Testis (tissue), 3 donors: ENCODE results near the gene HMGXB3. TPM values are rescaled to one million over a fixed set of nuclear protein-coding genes. Genes with fewer than 3 reads are reported as not detected.

ENCODE experiments used
- DNase-seq: peaks from one replicate; pipeline ENCODE4 v3.0.0-alpha.2; 2019
- H3K27ac ChIP-seq, 2 donors: fragments of 200-600 bp; sonication (generic); one replicate each; pipeline ENCODE4 v1.5.1; 2019
- H3K27me3 ChIP-seq: fragments of 200-600 bp; sonication (generic); one replicate; pipeline ENCODE4 v1.5.1; 2019
- H3K36me3 ChIP-seq: fragments of 200-600 bp; sonication (generic); one replicate; pipeline ENCODE4 v1.5.1; 2017; ENCODE audit warnings: low read depth; ENCODE audit errors: missing control alignments
- H3K4me1 ChIP-seq: fragments of 200-600 bp; sonication (generic); one replicate; pipeline ENCODE4 v1.5.1; 2019
- H3K4me3 ChIP-seq, 2 donors: fragments of 200-600 bp; sonication (generic); one replicate each; pipeline ENCODE4 v1.5.1; 2017 to 2019
- H3K9me3 ChIP-seq: fragments of 200-600 bp; sonication (generic); one replicate; pipeline ENCODE4 v1.5.1; 2017
- POLR2A ChIP-seq: fragments of 450-650 bp; IDR thresholded peaks from one replicate; pipeline ENCODE4 v1.6.1; 2017; ENCODE audit warnings: antibody characterized with exemption, mild to moderate bottlenecking, moderate library complexity
- WGBS, 2 donors: methylation state at CpG; one replicate each; pipeline ENCODE4 v1.1.5; 2018; 5-methylcytosine and 5-hydroxymethylcytosine counted together
- intact Hi-C: fragments of 100-400 bp; cut with DNase I; formaldehyde crosslinking; loops from one replicate; pipeline ENCODE4 v1.15.1; 2023; ENCODE audit warnings: low total_unique reads
- polyA plus RNA-seq: library from polyadenylated mRNA; stranded (reverse); fragments of 350-450 nt; fragmentation: Illumina TruSeq; extraction: RNeasy Lipid Tissue Mini Kit (QIAGEN cat#74804); gene quantifications from one replicate; pipeline ENCODE4 v1.2.3, GENCODE V29; 2014; ENCODE audit warnings: low read depth, low replicate concordance; ENCODE audit not compliant: insufficient read depth
- total RNA-seq, 2 donors: library from RNA; depleted of rRNA; stranded (reverse); fragments of >200 nt; gene quantifications; one replicate each; pipeline ENCODE4 v1.2.3, GENCODE V29; 2016
- TF ChIP-seq, protein P1 (sequence below), 3 experiments: fragments of 450-650 bp in 2 of 3; fragments of 200-600 bp in 1 of 3; sonication (generic) in 1 of 3; IDR thresholded peaks; one replicate each; pipeline ENCODE4 v1.5.1; 2016 to 2019; ENCODE audit warnings: antibody characterized with exemption in 3 of 3, mild to moderate bottlenecking in 2 of 3, moderate library complexity in 1 of 3

Gene HMGXB3
- total and polyA plus RNA-seq, 3 donors from 2014 or later, result 33.5 to 72.5 (median 63.6) TPM

DNA sequence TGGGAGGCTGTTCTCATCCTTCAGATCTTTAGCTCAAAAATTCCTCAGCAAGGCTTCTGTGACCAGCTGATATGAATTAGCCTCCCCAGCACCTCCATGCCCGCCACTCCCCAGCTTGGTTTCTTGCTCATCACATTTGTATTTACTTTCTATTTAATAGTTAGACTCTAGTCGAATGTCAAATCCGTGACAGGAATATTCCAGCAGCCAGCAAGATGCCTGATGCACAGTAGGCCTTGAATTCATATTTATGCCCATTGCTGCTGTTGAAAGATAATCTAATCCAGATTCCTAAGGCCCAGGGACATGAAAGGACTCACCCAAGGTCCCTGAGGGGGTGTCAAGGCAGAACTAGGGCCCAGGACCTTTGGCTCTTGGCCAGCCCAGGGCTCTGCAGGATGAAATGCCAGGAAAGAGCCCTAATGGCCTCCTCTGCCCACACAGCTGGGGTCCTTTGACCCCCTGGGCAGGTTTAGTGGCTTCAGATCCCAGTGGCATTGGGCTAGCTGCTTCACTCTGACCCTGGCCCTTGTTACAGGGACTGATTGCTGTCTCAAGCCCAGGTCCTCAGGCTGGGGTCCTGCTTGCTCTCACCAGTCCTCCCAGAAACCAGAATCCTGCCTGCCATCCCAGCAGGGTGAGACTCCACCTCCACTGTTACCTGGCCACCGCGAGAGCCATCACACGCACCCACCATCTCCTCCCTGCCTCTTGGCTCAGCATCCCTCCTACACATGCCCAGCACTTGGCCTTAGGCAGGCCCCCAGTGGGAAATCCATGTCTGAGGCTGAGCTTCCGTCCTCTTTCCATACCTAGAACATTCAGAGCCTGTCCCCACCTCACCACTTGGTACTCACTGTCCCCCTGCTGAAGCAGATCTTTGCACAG, 78.5 kb downstream of the HMGXB3 start:
- DNase-seq, result peak; percentile 10
- H3K27me3 ChIP-seq, result no peaks in the 10 kb centered on the region
- intact Hi-C loops, result no loop called here
- TF ChIP-seq, protein P1, sequence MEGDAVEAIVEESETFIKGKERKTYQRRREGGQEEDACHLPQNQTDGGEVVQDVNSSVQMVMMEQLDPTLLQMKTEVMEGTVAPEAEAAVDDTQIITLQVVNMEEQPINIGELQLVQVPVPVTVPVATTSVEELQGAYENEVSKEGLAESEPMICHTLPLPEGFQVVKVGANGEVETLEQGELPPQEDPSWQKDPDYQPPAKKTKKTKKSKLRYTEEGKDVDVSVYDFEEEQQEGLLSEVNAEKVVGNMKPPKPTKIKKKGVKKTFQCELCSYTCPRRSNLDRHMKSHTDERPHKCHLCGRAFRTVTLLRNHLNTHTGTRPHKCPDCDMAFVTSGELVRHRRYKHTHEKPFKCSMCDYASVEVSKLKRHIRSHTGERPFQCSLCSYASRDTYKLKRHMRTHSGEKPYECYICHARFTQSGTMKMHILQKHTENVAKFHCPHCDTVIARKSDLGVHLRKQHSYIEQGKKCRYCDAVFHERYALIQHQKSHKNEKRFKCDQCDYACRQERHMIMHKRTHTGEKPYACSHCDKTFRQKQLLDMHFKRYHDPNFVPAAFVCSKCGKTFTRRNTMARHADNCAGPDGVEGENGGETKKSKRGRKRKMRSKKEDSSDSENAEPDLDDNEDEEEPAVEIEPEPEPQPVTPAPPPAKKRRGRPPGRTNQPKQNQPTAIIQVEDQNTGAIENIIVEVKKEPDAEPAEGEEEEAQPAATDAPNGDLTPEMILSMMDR (IDR thresholded peaks at IDR 0.05), result no peak
- TF ChIP-seq POLR2A, result no peak
- 88 to 89% methylated on average over 7 of the region's 7 CpGs for WGBS, 2 donors
- no peak overlapping the region for H3K4me3 ChIP-seq
- no peaks in the 10 kb centered on the region for H3K9me3 ChIP-seq
- no peak overlapping the region for H3K27ac ChIP-seq
- no peaks in the 10 kb centered on the region for H3K36me3 ChIP-seq
- peaks cover 5% of the 10 kb centered on the region for H3K4me1 ChIP-seq

DNA sequence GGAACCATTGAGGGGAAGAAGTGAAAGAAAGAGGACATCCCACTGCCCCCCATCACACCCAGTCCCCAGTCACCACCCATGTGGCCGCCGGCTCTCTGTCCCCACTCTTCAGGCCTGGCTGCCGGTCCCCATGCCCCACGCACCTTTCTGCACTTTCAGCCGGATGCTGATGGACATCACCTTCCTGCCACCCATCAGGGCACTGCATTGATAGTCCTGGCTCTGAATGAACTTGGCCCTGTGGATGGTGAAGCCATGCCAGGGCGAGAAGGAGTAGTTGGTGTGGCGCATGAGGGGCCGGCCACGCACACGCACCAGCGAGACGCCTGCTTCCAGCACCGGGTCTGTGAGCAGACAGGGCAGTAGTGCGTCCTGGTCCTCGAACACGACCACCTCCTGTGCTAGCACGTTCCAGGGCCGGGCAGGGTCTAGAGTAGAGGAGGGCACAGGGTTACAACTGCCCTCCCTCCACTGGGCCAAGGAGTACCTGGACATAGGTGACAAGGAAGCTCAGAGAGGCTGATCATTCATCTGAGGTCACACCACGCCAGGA, 79.4 kb downstream of the HMGXB3 start:
- intact Hi-C loops, result no loop called here
- Histone ChIP-seq H3K4me3 (no peak overlapping the region), H3K27me3 (no peaks in the 10 kb centered on the region), H3K9me3 (no peaks in the 10 kb centered on the region), H3K27ac (no peak overlapping the region), H3K4me1 (peaks cover 5% of the 10 kb centered on the region), H3K36me3 (no peaks in the 10 kb centered on the region)
- TF ChIP-seq, protein P1 (IDR thresholded peaks at IDR 0.05), result no peak
- no peak for TF ChIP-seq POLR2A
- WGBS, 2 donors, result 94 to 95% methylated on average over 15 to 19 of the region's 19 CpGs
- DNase-seq, result peak; percentile 2

DNA sequence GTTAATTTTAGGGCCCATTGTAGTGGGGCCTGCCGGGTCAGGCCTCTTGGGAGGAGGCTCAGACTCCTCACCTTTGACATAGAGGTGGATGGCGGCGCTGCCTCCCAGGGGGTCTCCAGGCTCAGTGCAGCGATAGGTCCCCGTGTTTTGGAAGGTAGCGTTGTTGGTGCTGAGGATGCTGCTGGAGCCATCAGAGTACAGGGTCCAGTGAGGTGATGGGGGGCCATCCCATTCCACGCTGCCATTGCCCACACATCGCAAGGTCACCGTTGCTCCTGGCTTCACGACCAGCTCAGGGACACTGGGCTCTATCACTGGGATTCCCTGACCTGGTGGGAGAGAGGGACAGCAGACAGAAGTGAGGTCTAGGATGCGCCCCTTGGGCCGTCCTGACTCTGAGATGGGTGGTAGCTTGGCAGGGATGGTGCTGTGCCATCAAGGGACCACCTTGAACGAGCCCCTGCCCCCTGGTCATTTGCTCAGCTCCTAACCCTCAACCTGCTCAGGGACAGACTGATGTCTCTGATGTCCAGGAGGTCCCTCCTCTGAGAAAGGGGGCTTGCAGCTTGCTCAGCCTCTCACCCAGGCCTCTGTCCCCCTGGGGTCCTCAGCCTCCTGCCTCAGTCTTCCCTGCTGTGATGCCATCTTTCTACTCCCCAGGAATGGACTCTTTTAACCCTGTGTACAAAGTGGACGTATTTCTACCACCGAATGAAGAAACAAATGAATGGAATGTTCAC, 80.3 kb downstream of the HMGXB3 start:
- Histone ChIP-seq H3K27me3 (no peaks in the 10 kb centered on the region), H3K4me1 (peaks cover 5% of the 10 kb centered on the region), H3K36me3 (no peaks in the 10 kb centered on the region), H3K4me3 (no peak overlapping the region), H3K27ac (no peak overlapping the region), H3K9me3 (no peaks in the 10 kb centered on the region)
- intact Hi-C loops, result no loop called here
- WGBS, 2 donors, result 54 to 88% methylated on average over 4 to 15 of the region's 15 CpGs
- TF ChIP-seq, protein P1 (IDR thresholded peaks at IDR 0.05), result no peak
- no peak for TF ChIP-seq POLR2A
- DNase-seq, result peak; percentile 3

DNA sequence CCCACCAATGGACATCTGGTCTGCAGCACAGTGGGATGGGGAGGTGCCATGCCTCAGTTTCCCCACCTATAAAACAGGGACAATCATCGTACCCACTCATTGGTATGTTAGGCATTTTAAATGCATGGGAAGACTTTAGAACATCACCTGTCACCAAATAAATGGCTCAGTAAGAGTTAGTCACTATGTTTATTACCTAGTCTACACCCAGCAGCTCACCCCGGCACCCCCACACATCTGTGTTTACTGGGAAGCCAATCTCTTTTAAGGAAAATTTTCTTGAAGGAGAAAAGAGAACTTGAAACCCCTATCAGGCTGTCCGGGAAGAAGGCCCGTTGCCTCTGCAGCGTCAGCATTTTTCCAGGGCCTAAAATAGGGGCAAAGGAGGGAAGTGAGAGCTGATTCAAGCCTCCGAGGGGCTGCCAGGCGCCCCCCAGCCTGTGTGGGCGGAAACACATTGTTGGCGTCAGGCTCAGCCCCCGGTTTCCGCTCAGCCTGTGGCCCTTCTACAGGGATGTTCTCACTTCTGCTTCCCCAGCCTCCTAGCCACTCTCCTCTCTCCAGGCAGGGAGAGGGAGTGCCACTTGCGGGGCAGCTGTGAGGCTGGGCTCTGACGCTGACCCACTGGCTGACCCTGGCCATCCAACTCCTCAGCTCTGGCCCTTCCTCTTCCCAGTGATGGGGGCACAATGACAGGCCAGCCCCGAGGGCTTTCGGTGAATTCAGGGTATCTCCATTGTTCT, 81.2 kb downstream of the HMGXB3 start:
- intact Hi-C loops, result no loop called here
- H3K27ac ChIP-seq, result no peak overlapping the region
- TF ChIP-seq POLR2A, result no peak
- TF ChIP-seq, protein P1 (IDR thresholded peaks at IDR 0.05), result no peak
- H3K27me3 ChIP-seq, result no peaks in the 10 kb centered on the region
- no peaks in the 10 kb centered on the region for H3K9me3 ChIP-seq
- WGBS, 2 donors, result 39 to 43% methylated on average over 13 to 15 of the region's 15 CpGs
- peak; percentile 49 for DNase-seq
- H3K36me3 ChIP-seq, result no peaks in the 10 kb centered on the region
- peaks cover 5% of the 10 kb centered on the region for H3K4me1 ChIP-seq
- no peak overlapping the region for H3K4me3 ChIP-seq
